ENCODE measurements around the gene BCAR3. TPM values are rescaled to one million over a fixed set of nuclear protein-coding genes. Genes with fewer than 3 reads are reported as not detected.

BCAR3 gene
- total RNA-seq, 3 donors from 2014 or later = 26.7 to 42.7 (median 30.2) TPM

DNA sequence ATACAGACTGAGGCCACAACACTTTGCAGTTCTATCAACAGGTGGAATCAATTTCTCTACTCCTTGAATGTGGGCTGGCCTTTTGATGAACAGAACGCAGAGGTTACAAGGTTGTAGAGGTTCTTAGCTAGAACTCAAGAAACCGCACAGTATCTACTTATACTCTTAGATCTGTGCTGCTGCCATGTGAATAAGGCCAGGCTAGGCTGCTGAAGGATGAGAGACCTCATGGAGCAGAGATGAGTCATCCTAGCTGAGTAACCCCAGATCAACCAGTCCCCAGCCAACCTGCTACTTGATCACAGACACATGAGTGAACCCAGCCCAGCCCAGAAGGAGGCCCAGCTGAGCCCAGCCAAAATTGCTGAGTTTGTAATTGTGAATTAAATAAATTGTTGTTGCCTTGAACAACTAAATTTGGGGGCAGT is 35.3 kb upstream of the BCAR3 start:
- H3K27ac ChIP-seq = no peak overlapping the region
- no peak for DNase-seq (ENCODE audit: low spot score in 2 of 2)
- H3K27me3 ChIP-seq = no peaks in the 10 kb centered on the region
- no peaks in the 10 kb centered on the region for H3K36me3 ChIP-seq
- no peak overlapping the region for H3K4me3 ChIP-seq
- H3K9me3 ChIP-seq = no peaks in the 10 kb centered on the region
- TF ChIP-seq POLR2A (IDR thresholded peaks at IDR 0.05) (no peak), POLR2AphosphoS5 (IDR thresholded peaks at IDR 0.05) (no peak)
- TF ChIP-seq, protein P1, sequence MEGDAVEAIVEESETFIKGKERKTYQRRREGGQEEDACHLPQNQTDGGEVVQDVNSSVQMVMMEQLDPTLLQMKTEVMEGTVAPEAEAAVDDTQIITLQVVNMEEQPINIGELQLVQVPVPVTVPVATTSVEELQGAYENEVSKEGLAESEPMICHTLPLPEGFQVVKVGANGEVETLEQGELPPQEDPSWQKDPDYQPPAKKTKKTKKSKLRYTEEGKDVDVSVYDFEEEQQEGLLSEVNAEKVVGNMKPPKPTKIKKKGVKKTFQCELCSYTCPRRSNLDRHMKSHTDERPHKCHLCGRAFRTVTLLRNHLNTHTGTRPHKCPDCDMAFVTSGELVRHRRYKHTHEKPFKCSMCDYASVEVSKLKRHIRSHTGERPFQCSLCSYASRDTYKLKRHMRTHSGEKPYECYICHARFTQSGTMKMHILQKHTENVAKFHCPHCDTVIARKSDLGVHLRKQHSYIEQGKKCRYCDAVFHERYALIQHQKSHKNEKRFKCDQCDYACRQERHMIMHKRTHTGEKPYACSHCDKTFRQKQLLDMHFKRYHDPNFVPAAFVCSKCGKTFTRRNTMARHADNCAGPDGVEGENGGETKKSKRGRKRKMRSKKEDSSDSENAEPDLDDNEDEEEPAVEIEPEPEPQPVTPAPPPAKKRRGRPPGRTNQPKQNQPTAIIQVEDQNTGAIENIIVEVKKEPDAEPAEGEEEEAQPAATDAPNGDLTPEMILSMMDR (IDR thresholded peaks at IDR 0.05) = no peak
- intact Hi-C loops (cut with DNase I; ENCODE audit: low total_unique reads) = no loop called here
- no peaks in the 10 kb centered on the region for H3K4me1 ChIP-seq

DNA sequence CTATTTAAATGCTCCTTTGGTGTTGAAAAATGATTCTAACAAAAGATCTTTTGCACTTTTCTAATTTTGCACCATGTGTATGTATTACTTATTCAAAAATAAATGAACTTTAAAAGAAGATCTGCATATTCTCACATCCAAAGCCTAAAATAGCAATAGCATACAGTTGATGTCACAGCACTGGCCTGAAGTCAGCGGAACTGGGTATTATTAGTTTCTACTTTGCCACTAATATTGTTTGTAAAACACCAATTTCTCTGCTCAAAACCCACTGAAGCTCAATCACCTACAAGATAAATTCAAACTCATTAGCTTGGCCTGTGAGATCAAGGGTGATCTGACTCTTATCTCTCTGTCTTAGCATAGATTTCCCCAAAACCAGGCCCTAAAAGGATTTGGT is 34.5 kb upstream of the BCAR3 start:
- Histone ChIP-seq H3K36me3 (no peaks in the 10 kb centered on the region), H3K4me1 (no peaks in the 10 kb centered on the region), H3K27ac (no peak overlapping the region), H3K27me3 (no peaks in the 10 kb centered on the region), H3K9me3 (no peaks in the 10 kb centered on the region), H3K4me3 (no peak overlapping the region)
- no peak for DNase-seq (ENCODE audit: low spot score in 2 of 2)
- intact Hi-C loops (cut with DNase I; ENCODE audit: low total_unique reads) = no loop called here
- TF ChIP-seq, protein P1 (IDR thresholded peaks at IDR 0.05) = no peak
- TF ChIP-seq POLR2AphosphoS5 (IDR thresholded peaks at IDR 0.05) = no peak
- TF ChIP-seq POLR2A (IDR thresholded peaks at IDR 0.05) = no peak

DNA sequence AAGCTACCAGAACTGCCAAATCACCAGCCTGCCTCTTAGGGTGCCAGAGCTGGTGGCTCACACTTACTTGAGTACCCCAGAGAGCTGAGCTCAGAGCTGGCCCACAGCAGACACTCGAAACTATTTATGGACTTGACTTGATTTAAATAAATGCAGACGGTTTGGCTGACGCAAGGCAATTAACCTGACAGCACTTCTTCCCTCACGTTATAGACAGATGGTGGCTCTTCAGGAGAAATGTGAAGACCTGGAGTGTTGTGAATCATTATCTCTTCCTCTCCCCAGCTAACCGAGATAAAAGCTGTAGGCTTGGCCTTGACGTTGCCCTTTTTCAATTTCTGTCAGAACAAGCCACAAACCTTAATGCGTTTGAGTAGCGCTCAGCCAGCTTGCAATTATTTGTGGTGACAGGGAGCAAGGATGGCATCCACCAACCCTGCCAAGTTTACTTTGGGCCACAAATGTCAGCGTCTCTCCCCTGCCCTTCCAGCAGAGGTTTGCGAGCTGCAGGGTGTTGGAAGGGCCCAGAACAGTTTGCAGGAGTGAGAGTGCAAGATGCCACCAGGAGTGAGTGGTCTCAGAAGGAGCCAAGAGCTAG is 34.0 kb upstream of the BCAR3 start:
- Histone ChIP-seq H3K27me3 (no peaks in the 10 kb centered on the region), H3K27ac (no peak overlapping the region), H3K9me3 (no peaks in the 10 kb centered on the region), H3K4me3 (no peak overlapping the region), H3K36me3 (no peaks in the 10 kb centered on the region), H3K4me1 (no peaks in the 10 kb centered on the region)
- TF ChIP-seq POLR2A (IDR thresholded peaks at IDR 0.05) (no peak), POLR2AphosphoS5 (IDR thresholded peaks at IDR 0.05) (no peak)
- TF ChIP-seq, protein P1 (IDR thresholded peaks at IDR 0.05) = no peak
- no peak for DNase-seq (ENCODE audit: low spot score in 2 of 2)
- intact Hi-C loops (cut with DNase I; ENCODE audit: low total_unique reads) = no loop called here

DNA sequence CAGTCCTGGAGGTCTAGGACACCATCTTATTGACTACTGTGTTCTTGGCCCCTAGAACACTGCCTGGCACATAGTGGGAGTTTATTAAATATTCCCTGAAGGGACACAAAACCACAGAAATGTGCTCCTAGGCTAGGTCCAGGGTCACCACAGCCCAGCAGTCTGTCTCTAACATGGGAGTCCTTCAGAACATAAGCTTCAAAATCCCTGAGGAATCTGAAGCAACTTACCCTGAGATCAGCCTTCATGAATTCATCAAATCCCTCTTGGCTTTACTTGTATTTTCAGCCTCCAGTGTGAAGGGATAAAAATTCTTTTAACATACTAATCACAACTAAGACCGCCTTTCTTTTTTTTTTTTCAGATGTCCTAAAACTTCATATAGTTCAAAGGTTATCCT is 32.7 kb upstream of the BCAR3 start:
- TF ChIP-seq POLR2AphosphoS5 (IDR thresholded peaks at IDR 0.05) (no peak), POLR2A (IDR thresholded peaks at IDR 0.05) (no peak)
- TF ChIP-seq, protein P1 (IDR thresholded peaks at IDR 0.05) = no peak
- intact Hi-C loops (cut with DNase I; ENCODE audit: low total_unique reads) = no loop called here
- Histone ChIP-seq H3K27ac (no peak overlapping the region), H3K36me3 (no peaks in the 10 kb centered on the region), H3K4me1 (no peaks in the 10 kb centered on the region), H3K4me3 (no peak overlapping the region), H3K9me3 (no peaks in the 10 kb centered on the region), H3K27me3 (no peaks in the 10 kb centered on the region)
- no peak for DNase-seq (ENCODE audit: low spot score in 2 of 2)

DNA sequence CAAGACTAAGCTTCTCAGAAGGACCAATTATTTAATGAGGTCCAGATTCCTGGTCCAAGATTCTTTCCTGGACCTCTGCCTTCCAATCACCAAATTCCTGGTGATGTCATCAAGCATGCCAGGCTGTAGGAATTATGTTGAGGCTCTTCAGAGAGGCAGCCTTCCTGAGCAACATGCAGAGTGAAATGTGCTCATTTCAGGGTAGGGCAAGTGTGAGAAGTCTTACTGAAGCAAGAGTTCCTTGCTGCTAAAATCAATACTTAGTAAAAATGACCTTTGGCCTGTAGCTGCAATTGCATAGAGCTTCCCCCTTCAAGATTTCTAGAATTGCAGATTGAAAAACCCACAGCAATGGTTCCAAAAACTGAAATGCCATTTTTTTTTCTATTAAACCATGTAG is 31.7 kb upstream of the BCAR3 start:
- H3K9me3 ChIP-seq = no peaks in the 10 kb centered on the region
- no peak for DNase-seq (ENCODE audit: low spot score in 2 of 2)

More for the DNA sequence above, 31.7 kb upstream of the BCAR3 start:
- H3K4me3 ChIP-seq = no peak overlapping the region
- H3K27me3 ChIP-seq = no peaks in the 10 kb centered on the region
- intact Hi-C loops (cut with DNase I; ENCODE audit: low total_unique reads) = no loop called here
- H3K4me1 ChIP-seq = no peaks in the 10 kb centered on the region
- no peaks in the 10 kb centered on the region for H3K36me3 ChIP-seq
- no peak overlapping the region for H3K27ac ChIP-seq
- TF ChIP-seq POLR2A (IDR thresholded peaks at IDR 0.05) (no peak), POLR2AphosphoS5 (IDR thresholded peaks at IDR 0.05) (no peak)
- TF ChIP-seq, protein P1 (IDR thresholded peaks at IDR 0.05) = no peak
